CD8-positive, alpha-beta memory T cell (primary cell): ENCODE data around the gene CORO2B. TPM values are rescaled to one million over a fixed set of nuclear protein-coding genes. Genes with fewer than 3 reads are reported as not detected.

Experiments
- CTCF ChIA-PET: fragments of 350-600 bp; sonication (Branson Sonifier 250); formaldehyde crosslinking; loops from one replicate; lab custom pipeline; 2021; ENCODE audit warnings: antibody characterized with exemption; lab: Charles Lee
- POLR2A ChIA-PET: fragments of 350-600 bp; sonication (Branson Sonifier 250); formaldehyde crosslinking; loops from one replicate; lab custom pipeline; 2021; ENCODE audit warnings: antibody characterized with exemption; lab: Charles Lee
- DNase-seq, 5 donors: peaks; one replicate each; pipeline versions ENCODE4 v3.0.0 to v3.0.0-alpha.2; 2020 to 2022; ENCODE audit warnings: mixed read lengths in 1 of 5
- H3K27ac ChIP-seq: one replicate; pipeline ENCODE4 v1.7.0; 2013; ENCODE audit warnings: low read depth, mild to moderate bottlenecking, low read length, moderate library complexity
- H3K27me3 ChIP-seq: 2 replicates; pipeline ENCODE4 v1.7.0; 2013; ENCODE audit warnings: low read length, mild to moderate bottlenecking; ENCODE audit not compliant: insufficient read depth, poor library complexity, severe bottlenecking
- H3K36me3 ChIP-seq: 2 replicates; pipeline ENCODE4 v1.7.0; 2013; ENCODE audit warnings: mild to moderate bottlenecking, low read length, moderate library complexity; ENCODE audit not compliant: insufficient read depth
- H3K4me1 ChIP-seq: 2 replicates; pipeline ENCODE4 v1.7.0; 2013; ENCODE audit warnings: mild to moderate bottlenecking, low read length, moderate library complexity; ENCODE audit not compliant: insufficient read depth
- H3K4me3 ChIP-seq: 2 replicates; pipeline ENCODE4 v1.7.0; 2013; ENCODE audit warnings: mild to moderate bottlenecking, low read length
- H3K9me3 ChIP-seq: 2 replicates; pipeline ENCODE4 v1.7.0; 2013; ENCODE audit warnings: mild to moderate bottlenecking, low read length
- H3K27ac Mint-ChIP-seq, 8 donors: one replicate each; pipeline ENCODE4 v1.8.0; 2020 to 2021; ENCODE audit warnings: mixed read lengths in 8 of 8, mild to moderate bottlenecking in 6 of 8, inconsistent platforms in 3 of 8, moderate library complexity in 3 of 8
- H3K27me3 Mint-ChIP-seq, 2 donors: one replicate each; pipeline ENCODE4 v1.8.0; 2020 to 2021; ENCODE audit warnings: mixed read lengths in 2 of 2, mild to moderate bottlenecking in 1 of 2, moderate library complexity in 1 of 2
- H3K36me3 Mint-ChIP-seq, 3 donors: one replicate each; pipeline ENCODE4 v1.8.0; 2020 to 2021; ENCODE audit warnings: mixed read lengths in 3 of 3, inconsistent platforms in 1 of 3, mild to moderate bottlenecking in 1 of 3
- H3K4me1 Mint-ChIP-seq, 3 donors: one replicate each; pipeline ENCODE4 v1.8.0; 2020 to 2021; ENCODE audit warnings: mixed read lengths in 3 of 3, inconsistent platforms in 1 of 3, mild to moderate bottlenecking in 1 of 3
- H3K4me3 Mint-ChIP-seq, 7 donors: one replicate each; pipeline ENCODE4 v1.8.0; 2020 to 2021; ENCODE audit warnings: mixed read lengths in 7 of 7, mild to moderate bottlenecking in 6 of 7, moderate library complexity in 4 of 7, inconsistent platforms in 2 of 7
- H3K9me3 Mint-ChIP-seq, 5 donors: one replicate each; pipeline ENCODE4 v1.8.0; 2020 to 2022; ENCODE audit warnings: mixed read lengths in 5 of 5, mild to moderate bottlenecking in 3 of 5, moderate library complexity in 2 of 5, inconsistent platforms in 1 of 5
- polyA plus RNA-seq: library from polyadenylated mRNA; unstranded; fragments of 300-500 nt; fragmentation: Illumina TruSeq; gene quantifications from one replicate; pipeline ENCODE4 v1.2.3, GENCODE V29; 2021
- total RNA-seq, 2 experiments: library from RNA; stranded (reverse); gene quantifications; one replicate each; pipeline ENCODE4 v1.2.3, GENCODE V29; 2021

Gene CORO2B
- total and polyA plus RNA-seq, 3 experiments from 2014 or later, result not detected

- H3K9me3 Mint-ChIP-seq, result peaks cover 0 to 2% (median 0%) of the 10 kb centered on the region in 5 donors
- H3K27me3 Mint-ChIP-seq, result peaks cover 3 to 14% of the 10 kb centered on the region in 2 donors
- peaks cover 0 to 2% (median 0%) of the 10 kb centered on the region in 3 donors for H3K36me3 Mint-ChIP-seq
- H3K27ac Mint-ChIP-seq, result no peak overlapping the region
- Histone ChIP-seq H3K4me3 (no peak overlapping the region), H3K27ac (no peak overlapping the region), H3K36me3 (no peaks in the 10 kb centered on the region), H3K27me3 (no peaks in the 10 kb centered on the region), H3K9me3 (no peaks in the 10 kb centered on the region), H3K4me1 (no peaks in the 10 kb centered on the region)
- ChIA-PET POLR2A (no interaction called here), CTCF (interaction anchor here (1.2 kb wide), 1 partner anchor 16 kb away, joined by 6 read pairs; no protein-coding TSS in a partner anchor)
- H3K4me1 Mint-ChIP-seq, result no peaks in the 10 kb centered on the region
- H3K4me3 Mint-ChIP-seq, result no peak overlapping the region
- no peak for DNase-seq
Measured at GRCh38 chr15:68658641-68659358, 80.0 kb downstream of the CORO2B start.

- H3K36me3 Mint-ChIP-seq, result peaks cover 0 to 2% (median 0%) of the 10 kb centered on the region in 3 donors
- CTCF ChIA-PET, result interaction anchor here (1.6 to 2.4 kb wide), 2 partner anchors 10 to 12 kb away, joined by 3 to 12 read pairs; no protein-coding TSS in a partner anchor
- Histone ChIP-seq H3K36me3 (no peaks in the 10 kb centered on the region), H3K9me3 (no peaks in the 10 kb centered on the region), H3K27me3 (no peaks in the 10 kb centered on the region), H3K4me3 (no peak overlapping the region), H3K4me1 (no peaks in the 10 kb centered on the region), H3K27ac (no peak overlapping the region)
- H3K27ac Mint-ChIP-seq, result no peak overlapping the region
- H3K4me1 Mint-ChIP-seq, result no peaks in the 10 kb centered on the region
- POLR2A ChIA-PET, result no interaction called here
- H3K27me3 Mint-ChIP-seq, result peaks cover 10 to 34% of the 10 kb centered on the region in 2 donors
- DNase-seq, result no peak
- no peak overlapping the region for H3K4me3 Mint-ChIP-seq
- H3K9me3 Mint-ChIP-seq, result peaks cover 0 to 2% (median 0%) of the 10 kb centered on the region in 5 donors
Measured at GRCh38 chr15:68663526-68663925, 84.7 kb downstream of the CORO2B start.

GRCh38 chr15:68666120-68666811, 87.5 kb downstream of the CORO2B start:
- no peaks in the 10 kb centered on the region for H3K27me3 ChIP-seq
- Mint-ChIP-seq H3K36me3 (peaks cover 0 to 2% (median 0%) of the 10 kb centered on the region in 3 donors), H3K4me1 (no peaks in the 10 kb centered on the region), H3K9me3 (peaks cover 0 to 2% (median 0%) of the 10 kb centered on the region in 5 donors), H3K27ac (peak overlapping the region in 1 of 8 donors; percentile 50), H3K4me3 (no peak overlapping the region), H3K27me3 (peaks cover 17 to 40% of the 10 kb centered on the region in 2 donors)
- POLR2A ChIA-PET, result no interaction called here
- CTCF ChIA-PET, result interaction anchor here (1.0 to 1.7 kb wide), 2 partner anchors 7 to 8 kb away, joined by 4 to 5 read pairs; no protein-coding TSS in a partner anchor
- DNase-seq, result no peak
- no peaks in the 10 kb centered on the region for H3K9me3 ChIP-seq
- H3K4me1 ChIP-seq, result no peaks in the 10 kb centered on the region
- H3K4me3 ChIP-seq, result no peak overlapping the region
- H3K36me3 ChIP-seq, result no peaks in the 10 kb centered on the region
- H3K27ac ChIP-seq, result no peak overlapping the region

- H3K27me3 ChIP-seq, result no peaks in the 10 kb centered on the region
- H3K4me1 Mint-ChIP-seq, result no peaks in the 10 kb centered on the region
- H3K36me3 ChIP-seq, result no peaks in the 10 kb centered on the region
- H3K4me3 Mint-ChIP-seq, result no peak overlapping the region
- POLR2A ChIA-PET, result no interaction called here
- H3K9me3 ChIP-seq, result no peaks in the 10 kb centered on the region
- peaks cover 0 to 2% (median 0%) of the 10 kb centered on the region in 3 donors for H3K36me3 Mint-ChIP-seq
- CTCF ChIA-PET, result no interaction called here
- H3K27ac ChIP-seq, result no peak overlapping the region
- H3K27me3 Mint-ChIP-seq, result peaks cover 20 to 46% of the 10 kb centered on the region in 2 donors
- no peaks in the 10 kb centered on the region for H3K4me1 ChIP-seq
- no peak for DNase-seq
- H3K4me3 ChIP-seq, result no peak overlapping the region
- peaks cover 0 to 2% (median 0%) of the 10 kb centered on the region in 5 donors for H3K9me3 Mint-ChIP-seq
- peak overlapping the region in 1 of 8 donors; percentile 50 for H3K27ac Mint-ChIP-seq
Measured at GRCh38 chr15:68666812-68667450, 88.1 kb downstream of the CORO2B start.

GRCh38 chr15:68667800-68668625, 89.2 kb downstream of the CORO2B start:
- H3K27me3 ChIP-seq, result no peaks in the 10 kb centered on the region
- Mint-ChIP-seq H3K9me3 (peaks cover 0 to 2% (median 0%) of the 10 kb centered on the region in 5 donors), H3K4me1 (no peaks in the 10 kb centered on the region), H3K4me3 (no peak overlapping the region), H3K27ac (no peak overlapping the region), H3K36me3 (peaks cover 0 to 2% (median 0%) of the 10 kb centered on the region in 3 donors), H3K27me3 (peaks cover 26 to 48% of the 10 kb centered on the region in 2 donors)
- H3K4me3 ChIP-seq, result no peak overlapping the region
- CTCF ChIA-PET, result no interaction called here
- POLR2A ChIA-PET, result no interaction called here
- H3K27ac ChIP-seq, result no peak overlapping the region
- DNase-seq, result no peak
- H3K4me1 ChIP-seq, result no peaks in the 10 kb centered on the region
- H3K36me3 ChIP-seq, result no peaks in the 10 kb centered on the region
- H3K9me3 ChIP-seq, result no peaks in the 10 kb centered on the region

GRCh38 chr15:68668926-68669600, 90.3 kb downstream of the CORO2B start:
- Histone ChIP-seq H3K27me3 (no peaks in the 10 kb centered on the region), H3K27ac (no peak overlapping the region), H3K9me3 (no peaks in the 10 kb centered on the region), H3K4me3 (no peak overlapping the region), H3K4me1 (no peaks in the 10 kb centered on the region), H3K36me3 (no peaks in the 10 kb centered on the region)
- H3K36me3 Mint-ChIP-seq, result no peaks in the 10 kb centered on the region
- peaks cover 30 to 50% of the 10 kb centered on the region in 2 donors for H3K27me3 Mint-ChIP-seq
- H3K9me3 Mint-ChIP-seq, result no peaks in the 10 kb centered on the region
- CTCF ChIA-PET, result no interaction called here
- POLR2A ChIA-PET, result no interaction called here
- peaks cover 2 to 4% (median 4%) of the 10 kb centered on the region in 3 donors for H3K4me1 Mint-ChIP-seq
- H3K27ac Mint-ChIP-seq, result no peak overlapping the region
- no peak for DNase-seq
- no peak overlapping the region for H3K4me3 Mint-ChIP-seq

GRCh38 chr15:68672251-68672650, 93.5 kb downstream of the CORO2B start:
- no peaks in the 10 kb centered on the region for H3K36me3 Mint-ChIP-seq
- H3K4me3 ChIP-seq, result no peak overlapping the region
- no peaks in the 10 kb centered on the region for H3K27me3 ChIP-seq
- H3K9me3 ChIP-seq, result no peaks in the 10 kb centered on the region
- no peak overlapping the region for H3K27ac ChIP-seq
- no peak for DNase-seq
- H3K4me1 Mint-ChIP-seq, result peaks cover 2 to 4% (median 4%) of the 10 kb centered on the region in 3 donors
- POLR2A ChIA-PET, result no interaction called here
- H3K27ac Mint-ChIP-seq, result no peak overlapping the region
- no peak overlapping the region for H3K4me3 Mint-ChIP-seq
- H3K27me3 Mint-ChIP-seq, result peaks cover 25 to 48% of the 10 kb centered on the region in 2 donors
- CTCF ChIA-PET, result no interaction called here
- H3K36me3 ChIP-seq, result no peaks in the 10 kb centered on the region
- no peaks in the 10 kb centered on the region for H3K4me1 ChIP-seq
- no peaks in the 10 kb centered on the region for H3K9me3 Mint-ChIP-seq
